HEK293 (cell line): ENCODE data around the gene HOXB8.

Experiments used
- KLF16 ChIP-seq: fragments of 450-650 bp; formaldehyde crosslinking; IDR thresholded peaks from 2 replicates; pipeline ENCODE4 v1.5.1; 2017; ENCODE audit warnings: missing biosample characterization, missing genetic modification characterization
- TF ChIP-seq, protein P1 (sequence below): fragments of 450-650 bp; formaldehyde crosslinking; IDR thresholded peaks from 2 replicates; pipeline ENCODE4 v1.5.1; 2016; ENCODE audit warnings: missing biosample characterization, missing genetic modification characterization

DNA sequence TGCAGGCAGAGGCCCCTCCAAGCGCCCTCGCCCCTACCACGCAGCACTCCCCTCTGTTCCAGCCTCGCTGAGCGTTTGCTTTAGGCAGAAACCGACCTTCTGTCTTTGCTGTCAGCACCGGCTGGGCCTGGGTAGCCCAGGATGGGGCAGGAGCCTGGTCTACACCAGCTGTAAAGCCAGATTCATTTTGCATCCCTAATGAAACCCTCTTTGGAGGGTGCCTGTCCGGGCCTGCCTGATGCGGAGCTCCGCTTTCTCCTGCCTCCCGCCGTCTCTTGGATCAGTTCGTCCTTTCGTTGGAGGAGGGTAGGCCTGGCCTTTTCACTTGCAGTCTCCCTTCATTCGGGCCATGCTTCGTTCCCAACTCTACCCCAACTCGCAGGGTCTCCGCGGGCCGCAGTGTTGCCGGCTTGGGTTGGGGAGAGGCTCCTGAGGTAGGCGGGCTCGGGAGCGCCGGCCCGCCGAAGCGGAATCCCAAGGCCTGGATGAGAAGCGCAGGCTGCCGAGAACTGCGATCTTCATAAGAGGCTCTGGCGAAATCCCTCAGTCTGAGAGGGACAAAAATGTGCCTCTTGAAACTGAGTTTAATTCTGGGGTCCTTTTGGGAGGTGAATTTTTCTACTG lies 4.8 kb upstream of the HOXB8 start:
- TF ChIP-seq, protein P1, sequence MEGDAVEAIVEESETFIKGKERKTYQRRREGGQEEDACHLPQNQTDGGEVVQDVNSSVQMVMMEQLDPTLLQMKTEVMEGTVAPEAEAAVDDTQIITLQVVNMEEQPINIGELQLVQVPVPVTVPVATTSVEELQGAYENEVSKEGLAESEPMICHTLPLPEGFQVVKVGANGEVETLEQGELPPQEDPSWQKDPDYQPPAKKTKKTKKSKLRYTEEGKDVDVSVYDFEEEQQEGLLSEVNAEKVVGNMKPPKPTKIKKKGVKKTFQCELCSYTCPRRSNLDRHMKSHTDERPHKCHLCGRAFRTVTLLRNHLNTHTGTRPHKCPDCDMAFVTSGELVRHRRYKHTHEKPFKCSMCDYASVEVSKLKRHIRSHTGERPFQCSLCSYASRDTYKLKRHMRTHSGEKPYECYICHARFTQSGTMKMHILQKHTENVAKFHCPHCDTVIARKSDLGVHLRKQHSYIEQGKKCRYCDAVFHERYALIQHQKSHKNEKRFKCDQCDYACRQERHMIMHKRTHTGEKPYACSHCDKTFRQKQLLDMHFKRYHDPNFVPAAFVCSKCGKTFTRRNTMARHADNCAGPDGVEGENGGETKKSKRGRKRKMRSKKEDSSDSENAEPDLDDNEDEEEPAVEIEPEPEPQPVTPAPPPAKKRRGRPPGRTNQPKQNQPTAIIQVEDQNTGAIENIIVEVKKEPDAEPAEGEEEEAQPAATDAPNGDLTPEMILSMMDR (tag by site-specific recombination), result no peak; the same call in 1 of the 2 replicates
- TF ChIP-seq KLF16 (tag by site-specific recombination), result no peak
